ENCODE data around the gene UBE2E2. TPM values are rescaled to one million over a fixed set of nuclear protein-coding genes. Genes with fewer than 3 reads are reported as not detected.

UBE2E2 gene
- total RNA-seq, 1 donor: 41.5 TPM

DNA sequence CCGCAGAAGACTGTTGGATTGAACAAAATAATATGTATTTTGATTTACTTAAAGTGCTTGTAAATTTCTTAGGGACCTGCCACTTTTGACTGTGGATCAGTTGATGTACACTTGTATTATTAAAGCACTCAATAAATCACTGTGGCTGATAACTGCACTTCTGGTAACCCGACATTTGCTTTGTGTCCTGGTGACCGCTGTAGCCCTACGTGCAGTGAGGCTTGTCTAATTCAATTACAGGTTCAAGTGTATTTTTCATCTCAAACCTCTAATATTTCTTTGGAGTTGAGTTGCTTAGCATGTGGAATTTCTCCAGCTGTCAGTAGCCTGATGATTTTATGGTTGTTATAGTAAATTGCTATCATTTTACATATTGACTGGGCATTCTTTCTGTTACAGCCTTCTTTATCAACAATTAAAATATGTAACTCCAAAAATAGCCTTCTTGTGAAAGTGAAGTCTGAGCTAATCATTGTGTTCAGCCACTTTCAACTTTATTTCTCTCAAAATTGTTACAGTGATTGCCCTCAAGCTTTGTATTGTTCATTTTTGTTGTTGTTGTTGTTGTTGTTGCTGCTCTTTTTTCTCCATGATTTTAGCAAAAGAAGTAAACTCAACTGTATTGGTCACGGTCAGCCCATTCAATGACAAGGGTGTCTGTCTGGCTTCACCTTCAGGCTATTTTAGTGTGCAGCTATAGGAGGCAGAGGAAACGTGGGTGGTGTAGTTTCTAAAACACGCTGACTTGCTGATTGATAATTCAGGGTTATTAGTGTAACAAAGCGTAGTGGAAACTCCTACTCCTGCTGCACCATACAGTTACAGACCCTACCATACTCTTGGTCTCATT, 387.5 kb downstream of the UBE2E2 start:
- DNase-seq (ENCODE audit: low read depth): no peak
- TF ChIP-seq, protein P1, sequence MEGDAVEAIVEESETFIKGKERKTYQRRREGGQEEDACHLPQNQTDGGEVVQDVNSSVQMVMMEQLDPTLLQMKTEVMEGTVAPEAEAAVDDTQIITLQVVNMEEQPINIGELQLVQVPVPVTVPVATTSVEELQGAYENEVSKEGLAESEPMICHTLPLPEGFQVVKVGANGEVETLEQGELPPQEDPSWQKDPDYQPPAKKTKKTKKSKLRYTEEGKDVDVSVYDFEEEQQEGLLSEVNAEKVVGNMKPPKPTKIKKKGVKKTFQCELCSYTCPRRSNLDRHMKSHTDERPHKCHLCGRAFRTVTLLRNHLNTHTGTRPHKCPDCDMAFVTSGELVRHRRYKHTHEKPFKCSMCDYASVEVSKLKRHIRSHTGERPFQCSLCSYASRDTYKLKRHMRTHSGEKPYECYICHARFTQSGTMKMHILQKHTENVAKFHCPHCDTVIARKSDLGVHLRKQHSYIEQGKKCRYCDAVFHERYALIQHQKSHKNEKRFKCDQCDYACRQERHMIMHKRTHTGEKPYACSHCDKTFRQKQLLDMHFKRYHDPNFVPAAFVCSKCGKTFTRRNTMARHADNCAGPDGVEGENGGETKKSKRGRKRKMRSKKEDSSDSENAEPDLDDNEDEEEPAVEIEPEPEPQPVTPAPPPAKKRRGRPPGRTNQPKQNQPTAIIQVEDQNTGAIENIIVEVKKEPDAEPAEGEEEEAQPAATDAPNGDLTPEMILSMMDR (IDR thresholded peaks at IDR 0.05; ENCODE audit: insufficient read depth, low read depth, low read length): no peak

DNA sequence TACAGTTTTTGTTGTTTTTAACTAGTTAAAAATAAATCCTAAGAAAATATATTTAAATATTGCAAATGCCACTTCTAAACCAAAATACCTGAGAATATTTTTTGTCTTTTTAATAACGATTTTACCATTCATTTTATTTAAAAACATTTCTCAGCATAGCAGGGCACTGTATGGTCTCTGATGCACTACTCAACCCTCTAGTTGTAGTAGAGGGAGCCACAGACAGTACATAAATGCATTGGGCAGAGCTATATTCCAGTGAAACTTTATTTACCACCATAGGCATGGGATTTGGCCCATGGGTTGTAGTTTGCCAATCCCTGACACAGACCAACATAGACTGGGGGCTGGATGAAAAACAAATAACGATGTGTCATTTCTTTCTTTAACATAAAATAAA, 388.2 kb downstream of the UBE2E2 start:
- DNase-seq (ENCODE audit: low read depth): no peak
- TF ChIP-seq, protein P1 (IDR thresholded peaks at IDR 0.05; ENCODE audit: insufficient read depth, low read depth, low read length): no peak

More for the DNA sequence above, 387.5 kb downstream of the UBE2E2 start:
- no peak overlapping the region for H3K4me3 ChIP-seq (ENCODE audit: low read depth, low read length)

DNA sequence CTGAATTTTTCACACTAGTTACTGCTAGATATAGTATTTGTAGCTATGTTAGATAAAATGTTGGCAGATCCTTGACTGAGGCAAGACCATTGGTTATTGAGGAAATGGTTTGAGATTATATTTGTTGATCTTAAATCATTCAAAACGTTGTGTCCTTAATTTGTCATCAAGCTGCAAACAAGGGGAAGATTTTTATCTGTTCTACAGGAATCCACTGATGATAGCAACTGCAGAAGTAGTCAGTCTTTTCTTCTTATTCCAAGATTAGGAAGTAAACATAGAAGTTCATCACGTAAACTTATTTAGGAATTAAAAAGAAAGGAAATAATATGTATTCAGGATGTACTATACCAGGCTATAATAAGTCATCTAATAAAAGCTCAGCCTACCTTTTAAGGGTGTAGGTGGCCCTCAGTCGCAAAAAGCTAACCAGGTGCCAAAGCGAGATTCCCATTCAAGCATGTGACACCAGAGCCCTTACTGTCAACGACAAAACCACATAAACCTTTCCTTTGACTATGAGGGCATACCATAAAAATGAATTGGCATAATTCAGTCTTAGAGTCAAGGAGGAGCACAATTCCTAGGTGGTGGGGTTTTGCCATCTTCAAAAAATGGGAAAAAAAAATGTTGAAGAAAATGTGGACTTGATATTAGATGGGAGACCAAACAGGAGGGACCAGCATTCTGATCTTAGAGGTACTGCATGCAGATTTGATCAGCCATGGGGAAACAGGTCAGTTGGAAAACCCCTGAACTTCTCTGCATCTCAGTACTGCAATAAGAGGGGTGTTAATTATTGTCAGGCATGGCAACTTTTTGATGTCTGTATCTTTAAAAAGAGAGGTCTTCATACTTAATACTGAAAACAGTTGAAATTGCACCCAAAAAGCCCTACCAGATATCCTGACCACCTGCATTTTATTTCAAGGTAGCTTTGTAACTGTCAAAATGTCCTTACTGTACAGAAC, 390.1 kb downstream of the UBE2E2 start:
- H3K4me3 ChIP-seq (ENCODE audit: low read depth, low read length): no peak overlapping the region
- DNase-seq (ENCODE audit: low read depth): no peak
- TF ChIP-seq, protein P1 (IDR thresholded peaks at IDR 0.05; ENCODE audit: insufficient read depth, low read depth, low read length): no peak

More for the DNA sequence above, 388.2 kb downstream of the UBE2E2 start:
- no peak overlapping the region for H3K4me3 ChIP-seq (ENCODE audit: low read depth, low read length)

DNA sequence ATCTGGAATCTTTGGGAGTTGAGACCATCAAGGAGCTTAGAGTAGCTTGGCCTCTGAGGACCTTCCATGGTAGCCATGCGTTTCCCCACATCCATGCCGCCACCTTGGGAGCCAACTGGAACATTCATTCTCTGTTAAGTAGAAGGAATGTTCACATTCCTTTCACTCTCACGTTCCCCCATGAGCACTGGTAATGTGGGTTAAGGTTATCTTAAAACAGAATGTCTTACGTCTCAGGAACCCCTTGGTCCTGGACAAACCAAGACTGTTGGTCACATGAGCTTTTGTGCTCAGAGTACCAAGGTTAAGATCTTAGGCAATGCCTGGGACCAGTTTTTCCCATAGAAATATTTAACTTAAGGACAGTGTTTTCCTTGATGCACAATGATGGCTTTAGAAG, 390.9 kb downstream of the UBE2E2 start:
- TF ChIP-seq, protein P1 (IDR thresholded peaks at IDR 0.05; ENCODE audit: insufficient read depth, low read depth, low read length): no peak
- peak; percentile 28 for DNase-seq (ENCODE audit: low read depth)
- H3K4me3 ChIP-seq (ENCODE audit: low read depth, low read length): no peak overlapping the region

DNA sequence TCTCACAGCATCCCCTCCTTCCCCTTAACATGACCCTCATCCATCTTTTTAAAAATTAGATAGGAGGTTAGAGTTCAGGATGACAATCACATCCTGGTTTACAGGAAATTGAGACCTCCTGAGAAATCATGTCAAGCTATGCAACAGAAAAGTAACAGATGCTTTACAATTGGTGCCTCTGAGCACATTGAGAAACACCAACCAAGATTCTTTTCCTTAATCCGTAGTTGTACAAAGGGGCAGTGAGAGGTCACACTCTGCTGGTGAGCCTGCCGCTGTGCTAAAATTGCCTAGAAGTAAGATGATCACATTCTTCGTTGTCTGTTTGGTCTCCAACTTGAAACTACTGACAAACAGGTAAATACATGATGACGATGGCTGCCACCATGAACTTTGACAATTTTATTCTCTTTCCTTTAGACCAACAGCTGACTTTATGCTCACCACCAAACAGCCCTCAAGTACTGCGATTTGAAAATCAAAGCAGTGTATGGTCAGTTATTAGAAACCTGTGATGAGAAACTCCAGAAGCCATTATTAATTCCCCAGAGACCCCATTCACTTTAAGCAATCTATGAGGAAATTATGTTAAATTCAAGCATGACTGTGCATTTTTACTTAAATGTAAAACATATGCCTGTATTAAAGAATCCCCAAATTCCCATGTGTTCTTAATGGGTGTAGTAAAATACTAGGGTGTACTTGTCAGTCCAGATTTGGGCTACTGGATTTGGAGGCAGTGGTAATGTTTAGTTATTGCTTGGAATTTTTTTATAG, 392.0 kb downstream of the UBE2E2 start:
- DNase-seq (ENCODE audit: low read depth): peak; percentile 83
- TF ChIP-seq, protein P1 (IDR thresholded peaks at IDR 0.05; ENCODE audit: insufficient read depth, low read depth, low read length): peak; percentile 19
- no peak overlapping the region for H3K4me3 ChIP-seq (ENCODE audit: low read depth, low read length)

DNA sequence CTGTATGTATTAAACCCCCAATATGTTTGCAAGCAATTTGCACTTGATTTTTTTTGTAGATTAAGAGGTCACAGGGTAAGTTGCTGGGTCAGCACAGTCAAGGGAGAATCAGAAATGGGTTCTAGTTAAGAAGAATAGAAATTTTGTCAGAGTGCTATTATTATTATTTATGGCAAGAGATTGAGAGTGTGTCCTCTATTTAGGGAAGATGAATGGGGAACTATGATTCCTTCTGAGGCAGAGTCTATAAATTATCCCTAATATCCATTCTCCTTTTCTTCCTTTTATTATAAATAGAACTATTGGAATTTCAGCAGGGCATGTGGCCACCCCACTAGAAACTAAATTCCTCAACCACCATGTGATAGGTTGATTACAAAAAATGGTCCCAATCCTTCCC, 392.7 kb downstream of the UBE2E2 start:
- TF ChIP-seq, protein P1 (IDR thresholded peaks at IDR 0.05; ENCODE audit: insufficient read depth, low read depth, low read length): no peak
- no peak for DNase-seq (ENCODE audit: low read depth)
- H3K4me3 ChIP-seq (ENCODE audit: low read depth, low read length): no peak overlapping the region

Measured in fibroblast of villous mesenchyme (primary cell).